Measurements from ENCODE around the gene RAB4A.

The RAB4A gene

GRCh38 chr1:229258757-229259060 lies 12.2 kb upstream of the RAB4A start:
- no peak for TF ChIP-seq CTCF (IDR thresholded peaks at IDR 0.05; ENCODE audit: insufficient read depth, low read length)
- no peak for TF ChIP-seq REST (IDR thresholded peaks at IDR 0.05; ENCODE audit: insufficient replicate concordance, low read depth)
- TF ChIP-seq SPI1 (IDR thresholded peaks at IDR 0.05; ENCODE audit: borderline replicate concordance, low read depth): no peak
- Histone ChIP-seq H3K4me3 (replicated peaks; ENCODE audit: insufficient read depth, low read length) (no peak overlapping the region), H3K27ac (replicated peaks) (no peak overlapping the region), H3K27me3 (ENCODE audit: insufficient read depth, poor library complexity, severe bottlenecking) (no peaks in the 10 kb centered on the region)
- no peak for DNase-seq (ENCODE audit: low read depth in 1 of 2, low spot score in 1 of 2)

- no peak overlapping the region for H3K27ac ChIP-seq (replicated peaks)
- DNase-seq (ENCODE audit: low read depth in 1 of 2, low spot score in 1 of 2): no peak
- no peaks in the 10 kb centered on the region for H3K27me3 ChIP-seq (ENCODE audit: insufficient read depth, poor library complexity, severe bottlenecking)
- H3K4me3 ChIP-seq (replicated peaks; ENCODE audit: insufficient read depth, low read length): no peak overlapping the region
- TF ChIP-seq POLR2AphosphoS5 (IDR thresholded peaks at IDR 0.05; ENCODE audit: low read depth) (no peak), GABPA (IDR thresholded peaks at IDR 0.05; ENCODE audit: low read depth) (no peak), REST (IDR thresholded peaks at IDR 0.05; ENCODE audit: insufficient replicate concordance, low read depth) (no peak), SPI1 (IDR thresholded peaks at IDR 0.05; ENCODE audit: borderline replicate concordance, low read depth) (no peak), CTCF (IDR thresholded peaks at IDR 0.05; ENCODE audit: insufficient read depth, low read length) (no peak)
Measured at GRCh38 chr1:229260297-229260696, 10.6 kb upstream of the RAB4A start.

- Histone ChIP-seq H3K4me3 (replicated peaks; ENCODE audit: insufficient read depth, low read length) (no peak overlapping the region), H3K27ac (replicated peaks) (no peak overlapping the region), H3K27me3 (ENCODE audit: insufficient read depth, poor library complexity, severe bottlenecking) (no peaks in the 10 kb centered on the region)
- TF ChIP-seq GABPA (IDR thresholded peaks at IDR 0.05; ENCODE audit: low read depth): no peak
- no peak for TF ChIP-seq CTCF (IDR thresholded peaks at IDR 0.05; ENCODE audit: insufficient read depth, low read length)
- no peak for DNase-seq (ENCODE audit: low read depth in 1 of 2, low spot score in 1 of 2)
Measured at GRCh38 chr1:229262239-229262638, 8.7 kb upstream of the RAB4A start.

- TF ChIP-seq CTCF (IDR thresholded peaks at IDR 0.05; ENCODE audit: insufficient read depth, low read length): no peak
- TF ChIP-seq POLR2AphosphoS5 (IDR thresholded peaks at IDR 0.05; ENCODE audit: low read depth): no peak
- TF ChIP-seq SPI1 (IDR thresholded peaks at IDR 0.05; ENCODE audit: borderline replicate concordance, low read depth): no peak
- TF ChIP-seq REST (IDR thresholded peaks at IDR 0.05; ENCODE audit: insufficient replicate concordance, low read depth): no peak
- no peak for TF ChIP-seq GABPA (IDR thresholded peaks at IDR 0.05; ENCODE audit: low read depth)
- Histone ChIP-seq H3K27ac (replicated peaks) (no peak overlapping the region), H3K4me3 (replicated peaks; ENCODE audit: insufficient read depth, low read length) (no peak overlapping the region), H3K27me3 (ENCODE audit: insufficient read depth, poor library complexity, severe bottlenecking) (no peaks in the 10 kb centered on the region)
- DNase-seq (ENCODE audit: low read depth in 1 of 2, low spot score in 1 of 2): no peak
Measured at GRCh38 chr1:229263254-229263653, 7.7 kb upstream of the RAB4A start.
